Stimulated activated CD4-positive, alpha-beta T cell treated with anti-CD3 and anti-CD28 coated beads, TNF-alpha, amount 100 ng/mL, for 48 hours (primary cell): Measurements from ENCODE around the gene UPF1.

ENCODE experiments used
- DNase-seq, 3 donors: peaks; one replicate each; pipeline ENCODE4 v3.0.0-alpha.2; 2020; ENCODE audit warnings: low read depth in 3 of 3

Gene UPF1

DNA sequence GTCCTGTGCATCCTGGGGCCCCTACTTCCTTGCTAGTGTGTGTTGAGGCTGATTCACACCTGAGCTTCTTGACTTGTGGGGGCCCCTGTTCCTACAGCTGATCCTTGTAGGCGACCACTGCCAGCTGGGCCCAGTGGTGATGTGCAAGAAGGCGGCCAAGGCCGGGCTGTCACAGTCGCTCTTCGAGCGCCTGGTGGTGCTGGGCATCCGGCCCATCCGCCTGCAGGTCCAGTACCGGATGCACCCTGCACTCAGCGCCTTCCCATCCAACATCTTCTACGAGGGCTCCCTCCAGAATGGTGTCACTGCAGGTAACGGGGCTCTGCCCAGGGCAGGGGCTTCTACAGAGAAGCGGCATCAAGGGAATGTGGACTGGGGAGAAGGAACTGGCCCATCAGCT, 25.5 kb downstream of the UPF1 start:
- DNase-seq, result no peak

DNA sequence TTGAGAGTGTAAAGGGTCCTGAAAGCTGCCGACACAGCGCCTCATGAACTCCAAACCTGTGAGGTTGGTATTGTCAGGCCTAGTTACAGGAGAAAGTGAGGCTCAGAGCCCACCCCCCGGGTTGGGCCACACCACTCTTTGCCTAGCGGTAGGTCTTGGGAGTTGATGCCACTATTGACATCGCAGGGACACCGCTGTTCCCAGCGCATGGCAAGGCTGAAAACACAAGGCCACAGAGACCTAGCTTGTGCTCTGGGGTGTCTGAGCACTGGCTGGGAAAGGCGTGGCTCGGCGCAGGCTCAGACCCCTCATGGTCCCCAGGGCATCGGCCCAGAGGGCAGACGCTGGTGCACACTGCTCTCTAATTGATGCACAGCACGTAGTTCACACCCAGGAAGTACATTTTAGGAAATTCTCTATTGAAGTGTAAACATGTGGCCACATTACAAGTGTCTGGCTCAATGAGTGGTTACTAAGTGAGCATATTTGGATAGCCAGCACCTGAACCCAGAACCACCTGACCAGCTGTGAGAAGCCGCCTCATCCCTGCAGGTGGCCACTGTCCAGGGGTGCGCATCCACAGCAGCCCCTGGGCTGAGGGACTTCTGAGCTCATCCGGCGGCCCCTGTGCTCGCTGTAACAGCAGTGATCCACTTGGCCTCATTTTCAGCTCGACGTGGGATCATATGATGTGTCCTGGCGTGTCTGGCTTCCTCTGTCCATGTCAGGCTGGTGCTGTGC, 27.3 kb downstream of the UPF1 start:
- DNase-seq, result no peak

- no peak for DNase-seq
Observed at GRCh38 chr19:18859676-18860301, 28.0 kb downstream of the UPF1 start.

GRCh38 chr19:18860302-18860700, 28.5 kb downstream of the UPF1 start:
- DNase-seq, result no peak

- no peak for DNase-seq
Observed at GRCh38 chr19:18860725-18861124, 29.0 kb downstream of the UPF1 start.

DNA sequence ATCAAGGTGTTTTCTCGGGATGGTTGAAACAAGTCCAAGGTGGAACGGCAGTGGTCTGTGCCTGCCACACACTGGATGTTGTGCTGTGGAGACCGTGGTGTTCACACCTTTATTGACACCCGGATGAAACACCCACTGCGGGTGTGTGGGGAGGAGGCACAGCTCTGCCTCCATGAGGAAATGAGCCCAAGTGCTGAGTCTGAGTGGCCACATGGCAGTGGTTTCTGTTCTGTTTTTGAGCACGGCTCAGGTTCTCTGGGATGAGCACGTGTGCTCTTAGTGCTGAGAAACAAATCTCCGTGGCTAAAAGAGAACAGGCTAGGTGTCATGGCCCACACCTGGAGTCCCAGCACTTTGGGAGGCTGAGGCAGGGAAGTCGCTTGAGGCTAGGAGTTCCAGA, 29.5 kb downstream of the UPF1 start:
- no peak for DNase-seq

- no peak for DNase-seq
Observed at GRCh38 chr19:18861917-18862316, 30.2 kb downstream of the UPF1 start.

DNA sequence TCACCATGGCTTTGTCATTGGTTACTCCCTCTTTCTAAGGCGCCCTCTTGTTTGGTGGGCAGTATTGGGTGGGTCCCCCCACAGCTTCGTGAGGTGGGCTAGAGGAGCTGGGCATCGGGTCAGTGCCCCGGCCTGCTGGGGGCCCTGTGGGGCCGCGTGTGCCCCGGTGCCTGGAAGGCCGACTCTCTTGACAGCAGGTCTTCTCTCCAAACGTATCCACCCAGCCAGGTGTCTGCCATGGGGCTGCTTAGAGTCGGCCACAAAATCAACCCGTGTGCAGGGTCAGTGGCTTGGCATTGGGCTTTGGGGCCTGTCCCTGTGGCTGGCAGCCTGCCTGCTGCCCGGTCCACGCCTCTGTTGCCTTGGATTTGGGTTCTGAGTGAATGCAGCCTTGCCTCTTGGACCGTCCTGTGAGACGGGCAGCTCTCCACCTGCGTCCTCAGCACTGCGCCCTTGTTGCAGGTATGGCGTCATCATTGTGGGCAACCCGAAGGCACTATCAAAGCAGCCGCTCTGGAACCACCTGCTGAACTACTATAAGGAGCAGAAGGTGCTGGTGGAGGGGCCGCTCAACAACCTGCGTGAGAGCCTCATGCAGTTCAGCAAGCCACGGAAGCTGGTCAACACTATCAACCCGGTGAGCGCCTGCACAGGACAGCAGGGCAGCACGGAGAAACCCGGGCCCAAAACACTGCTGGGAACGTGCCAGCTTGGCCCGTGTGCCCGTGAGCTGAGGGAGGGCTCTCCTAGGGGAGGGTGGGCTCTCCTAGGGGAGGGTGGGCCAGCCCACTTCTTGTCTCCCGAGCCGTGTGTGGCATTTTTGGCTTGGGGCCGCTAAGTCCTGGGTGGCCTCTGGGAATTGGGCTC, 31.4 kb downstream of the UPF1 start:
- DNase-seq, result no peak

DNA sequence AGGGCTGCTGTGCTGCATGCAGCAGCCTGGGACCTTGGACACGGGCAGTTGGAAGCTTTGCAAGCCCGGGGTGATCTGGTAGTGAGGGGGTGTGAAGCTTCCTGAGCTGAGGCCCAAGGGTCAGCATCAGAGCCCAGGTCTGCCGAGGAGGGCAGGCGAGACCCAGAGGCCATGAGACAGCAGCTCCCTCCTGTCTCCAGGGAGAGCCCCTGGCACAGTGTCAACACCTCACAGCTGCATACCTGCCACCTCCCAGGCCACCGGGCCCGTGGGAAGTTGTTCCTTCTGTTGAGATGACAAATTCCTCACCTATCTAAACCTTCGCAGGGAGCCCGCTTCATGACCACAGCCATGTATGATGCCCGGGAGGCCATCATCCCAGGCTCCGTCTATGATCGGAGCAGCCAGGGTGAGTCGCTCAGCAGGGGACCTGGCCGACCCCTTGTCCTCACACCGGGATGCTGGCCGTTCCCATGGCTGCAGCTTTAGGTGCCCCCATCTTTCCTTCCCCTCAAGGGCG, 32.1 kb downstream of the UPF1 start:
- DNase-seq, result no peak

GRCh38 chr19:18865106-18865972, 33.6 kb downstream of the UPF1 start:
- DNase-seq, result no peak

GRCh38 chr19:18865973-18866799, 34.4 kb downstream of the UPF1 start:
- DNase-seq, result peak; percentile 20 to 60 (median 41)

GRCh38 chr19:18866800-18867123, 35.0 kb downstream of the UPF1 start:
- no peak for DNase-seq

DNA sequence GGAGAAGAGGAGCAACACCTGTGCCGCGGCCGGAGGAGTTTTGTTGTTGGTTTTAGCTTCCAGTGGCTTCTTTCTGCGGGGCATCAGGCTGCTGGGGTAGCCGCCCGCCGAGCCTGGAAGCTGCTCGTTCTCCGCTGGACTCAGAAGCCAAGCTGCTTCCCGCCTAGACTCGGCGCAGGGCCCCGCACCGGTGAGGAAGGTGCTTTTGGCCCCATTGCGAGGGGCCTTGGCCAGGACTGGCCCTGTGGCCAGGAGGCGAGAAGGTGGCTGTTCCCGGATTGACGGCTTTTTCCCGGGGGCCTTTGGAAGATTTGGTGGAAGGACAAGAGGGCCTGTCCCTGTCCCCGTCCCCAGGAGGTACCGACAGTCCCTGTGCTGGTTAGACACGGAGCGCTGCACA, 35.4 kb downstream of the UPF1 start:
- no peak for DNase-seq

DNA sequence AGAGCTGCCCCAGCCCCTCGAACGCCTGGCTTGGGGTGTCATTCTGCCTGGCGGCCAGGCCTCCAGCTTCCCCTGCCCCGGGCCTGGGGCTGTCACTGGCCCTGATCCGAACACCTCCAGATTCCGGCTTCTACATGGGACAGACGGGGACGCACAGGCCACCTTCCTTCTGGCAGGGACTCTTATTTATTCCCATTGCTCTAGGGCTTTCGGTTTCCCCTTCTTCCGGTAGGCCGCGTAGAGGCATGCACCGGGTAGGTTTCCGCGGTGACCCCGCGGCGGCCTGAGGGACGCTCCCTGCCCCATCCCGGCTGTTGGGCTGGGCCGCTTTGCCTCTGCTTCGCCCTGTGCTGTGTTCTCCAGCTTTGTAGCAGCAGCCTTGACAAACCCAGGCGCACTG, 36.0 kb downstream of the UPF1 start:
- no peak for DNase-seq

- no peak for DNase-seq
Observed at GRCh38 chr19:18868380-18869022, 36.7 kb downstream of the UPF1 start.

DNA sequence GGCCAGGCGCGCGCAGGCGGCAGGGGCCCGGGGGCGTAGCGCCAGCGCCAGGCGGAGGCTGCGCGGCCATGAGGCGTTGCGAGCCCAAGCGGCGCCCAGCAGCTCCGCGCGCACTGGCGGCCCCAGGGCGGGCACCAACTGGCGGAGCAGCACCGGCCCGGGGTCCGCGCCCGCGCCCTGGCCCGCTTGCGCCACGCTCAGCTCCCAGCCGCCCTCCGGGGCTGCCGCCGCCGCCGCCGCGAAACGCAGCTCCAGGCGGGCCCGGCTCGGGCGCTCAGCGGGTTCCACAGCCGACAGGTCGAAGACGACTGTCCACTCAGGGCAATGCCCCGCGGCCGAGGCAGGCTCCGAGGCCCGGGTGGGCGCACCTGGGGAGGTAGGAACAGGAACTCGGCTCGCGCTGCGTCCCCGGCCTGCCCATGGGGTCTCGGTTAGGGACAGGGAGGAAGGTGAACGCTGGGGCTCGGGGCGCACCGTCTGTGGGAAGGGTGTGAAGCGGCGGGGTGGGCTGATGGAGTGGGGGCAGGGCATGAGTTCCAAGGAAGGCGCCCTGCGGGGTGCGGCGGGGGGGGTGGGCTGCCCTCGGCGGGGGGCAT, 37.4 kb downstream of the UPF1 start:
- DNase-seq, result no peak

DNA sequence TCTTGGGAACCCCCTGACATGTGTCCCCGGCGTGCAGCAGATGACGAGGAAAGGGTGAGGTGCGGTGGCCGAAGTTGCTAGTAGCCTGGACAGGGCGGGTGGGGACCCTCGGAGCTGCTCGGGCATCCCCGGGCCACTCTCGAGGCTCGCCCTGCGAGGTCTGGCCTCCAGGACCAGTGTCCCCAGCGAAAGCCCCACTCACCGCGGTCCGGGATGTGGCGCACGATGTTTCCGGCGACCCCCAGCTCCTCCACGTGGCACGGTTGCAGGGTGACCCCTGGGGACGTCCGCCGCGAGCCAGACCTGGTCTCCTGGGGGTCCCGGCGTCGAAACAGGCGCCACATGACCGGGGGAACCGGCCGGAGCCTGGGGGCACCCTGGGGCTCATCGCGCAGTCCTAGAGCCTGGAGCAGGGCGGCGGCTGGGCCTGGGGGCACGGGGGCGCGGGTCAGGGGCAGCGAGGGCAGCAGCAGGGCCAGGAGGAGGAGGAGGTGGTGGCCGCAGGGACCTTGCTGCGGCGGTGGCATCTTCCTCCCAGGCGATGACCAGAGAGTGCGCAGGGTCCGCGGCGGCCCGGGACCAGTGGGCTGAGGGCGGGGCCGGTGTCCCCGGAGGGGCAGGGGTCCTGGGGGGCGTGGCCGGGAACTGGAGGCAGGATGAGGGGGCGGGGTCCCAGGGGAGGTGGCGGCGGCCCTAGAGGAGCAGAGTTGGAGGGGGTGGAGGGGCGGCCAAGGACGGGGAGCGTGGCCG, 38.2 kb downstream of the UPF1 start:
- no peak for DNase-seq

DNA sequence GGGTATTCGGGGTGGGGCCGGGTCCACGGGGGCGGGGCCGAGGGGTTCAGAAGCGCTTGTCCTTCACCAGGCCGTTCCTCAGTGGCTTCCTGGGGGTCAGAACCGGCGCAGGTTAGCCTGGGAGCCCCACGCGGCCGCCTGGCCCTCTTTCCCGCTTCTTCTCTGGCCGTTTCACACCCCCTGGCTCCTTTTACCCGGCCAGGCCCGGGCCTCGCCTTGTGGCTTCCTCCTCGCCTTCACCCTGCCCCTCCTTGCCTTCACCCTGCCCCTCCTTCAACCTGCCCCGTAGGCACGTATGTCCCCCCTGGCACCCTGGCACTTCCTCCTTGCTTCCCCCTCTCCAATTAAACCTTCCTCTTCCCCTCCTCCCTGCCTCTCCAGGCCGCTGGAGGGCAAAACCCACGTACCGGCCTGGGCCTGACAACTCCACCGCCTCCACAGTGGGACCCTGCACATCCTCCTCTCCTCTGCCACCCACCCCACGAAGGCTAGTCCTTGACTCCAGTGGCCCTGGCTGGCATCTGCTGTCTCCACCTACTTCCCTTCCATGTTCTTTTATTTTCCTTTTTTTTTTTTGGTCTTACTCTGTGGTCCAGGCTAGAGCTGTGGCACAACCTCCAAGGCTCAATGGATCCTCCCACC, 38.9 kb downstream of the UPF1 start:
- no peak for DNase-seq

GRCh38 chr19:18871543-18871942, 39.8 kb downstream of the UPF1 start:
- DNase-seq, result no peak
